Kidney (tissue), 22 donors: ENCODE measurements around the gene OR8H3. TPM values are rescaled to one million over a fixed set of nuclear protein-coding genes. Genes with fewer than 3 reads are reported as not detected.

Experiments
- DNase-seq, 5 donors: peaks; one replicate each; pipeline ENCODE4 v3.0.0-alpha.2; 2013 to 2020
- FAIRE-seq: peaks from 2 replicates; lab custom pipeline; 2012; peaks lifted over from hg19 to GRCh38; lab: Jason Lieb, UNC
- H3K27ac ChIP-seq, 2 donors: one replicate each; pipeline ENCODE4 v1.7.0; 2013; ENCODE audit warnings: low read depth in 2 of 2, low read length in 2 of 2, inconsistent platforms in 1 of 2
- H3K27me3 ChIP-seq: one replicate; pipeline ENCODE4 v1.7.1; 2013; ENCODE audit warnings: low read length, inconsistent platforms; ENCODE audit not compliant: control insufficient read depth, insufficient read depth
- H3K36me3 ChIP-seq, 3 donors: one replicate each; pipeline versions ENCODE4 v1.7.0 to v1.7.1; 2013; ENCODE audit warnings: low read length in 3 of 3, control low read depth in 1 of 3, inconsistent platforms in 1 of 3; ENCODE audit not compliant: insufficient read depth in 3 of 3, control insufficient read depth in 2 of 3
- H3K4me1 ChIP-seq, 3 donors: one replicate each; pipeline versions ENCODE4 v1.7.0 to v1.7.1; 2013; ENCODE audit warnings: low read length in 3 of 3, inconsistent platforms in 1 of 3, low read depth in 1 of 3; ENCODE audit not compliant: control insufficient read depth in 2 of 3, insufficient read depth in 2 of 3
- H3K4me3 ChIP-seq, 3 donors: one replicate each; pipeline versions ENCODE4 v1.7.0 to v1.8.1; 2013; ENCODE audit warnings: low read length in 3 of 3, control low read depth in 1 of 3, inconsistent platforms in 1 of 3
- H3K9ac ChIP-seq, 3 donors: one replicate each; pipeline versions ENCODE4 v1.7.0 to v1.7.1; 2013; ENCODE audit warnings: low read length in 3 of 3, control low read depth in 1 of 3, inconsistent platforms in 1 of 3
- H3K9me3 ChIP-seq, 3 donors: one replicate each; pipeline versions ENCODE4 v1.7.0 to v1.7.1; 2013; ENCODE audit warnings: low read length in 3 of 3, control low read depth in 1 of 3, inconsistent platforms in 1 of 3; ENCODE audit not compliant: control insufficient read depth in 2 of 3, insufficient read depth in 1 of 3
- intact Hi-C: fragments of 100-400 bp; cut with DNase I; formaldehyde crosslinking; loops from one replicate; pipeline ENCODE4 v1.11.1; 2022
- long read RNA-seq, 10 donors: library from polyadenylated mRNA in 1 of 10; unstranded in 1 of 10; transcript quantifications; one replicate each; pipeline ENCODE4 v2.0.0 and lab custom pipeline, GENCODE V29; 2021 to 2026
- polyA plus RNA-seq: library from polyadenylated mRNA; stranded (reverse); fragments of 350-450 nt; fragmentation: Illumina TruSeq; extraction: RNeasy Lipid Tissue Mini Kit (QIAGEN cat#74804); gene quantifications from one replicate; pipeline ENCODE4 v1.2.3, GENCODE V29; 2014; ENCODE audit warnings: low read depth, low replicate concordance; ENCODE audit not compliant: insufficient read depth
- total RNA-seq: library from RNA; stranded (reverse); fragmentation: NEBNext Ultra II Directional; extraction: Animal tissue kit (Norgen Biotek cat#: 25700); gene quantifications from one replicate; pipeline ENCODE4 v1.2.1, GENCODE V29; 2021
- TF ChIP-seq, protein P1 (sequence below): IDR thresholded peaks from 3 replicates; pipeline ENCODE4 v1.5.1; 2012; ENCODE audit warnings: mild to moderate bottlenecking, moderate library complexity, borderline replicate concordance; ENCODE audit not compliant: insufficient read depth; ENCODE audit errors: extremely low read depth
- donor health status: control.
- donor health status: control.
- donor health status: control.
- donor health status: control.
- donor health status: control.
- donor health status: DM: yes; HTN: yes; CAD: no.
- donor health status: Normal renal cell carcinoma (clear cell type).

Gene OR8H3, protein sequence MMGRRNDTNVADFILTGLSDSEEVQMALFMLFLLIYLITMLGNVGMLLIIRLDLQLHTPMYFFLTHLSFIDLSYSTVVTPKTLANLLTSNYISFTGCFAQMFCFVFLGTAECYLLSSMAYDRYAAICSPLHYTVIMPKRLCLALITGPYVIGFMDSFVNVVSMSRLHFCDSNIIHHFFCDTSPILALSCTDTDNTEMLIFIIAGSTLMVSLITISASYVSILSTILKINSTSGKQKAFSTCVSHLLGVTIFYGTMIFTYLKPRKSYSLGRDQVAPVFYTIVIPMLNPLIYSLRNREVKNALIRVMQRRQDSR
- total RNA-seq (not detected), polyA plus RNA-seq (not detected)
- long read RNA-seq, donor 1: 0 reads
- long read RNA-seq, donor 2: 0 reads
- long read RNA-seq, donor 3: 0 reads
- long read RNA-seq, donor 4: 0 reads
- long read RNA-seq, donor 5: 0 reads
- long read RNA-seq, donor 6: 0 reads
- long read RNA-seq, donor 7: 0 reads
- long read RNA-seq, donor 8: 0 reads
- long read RNA-seq, donor 9: 0 reads
- long read RNA-seq, donor 10: 0 reads

DNA sequence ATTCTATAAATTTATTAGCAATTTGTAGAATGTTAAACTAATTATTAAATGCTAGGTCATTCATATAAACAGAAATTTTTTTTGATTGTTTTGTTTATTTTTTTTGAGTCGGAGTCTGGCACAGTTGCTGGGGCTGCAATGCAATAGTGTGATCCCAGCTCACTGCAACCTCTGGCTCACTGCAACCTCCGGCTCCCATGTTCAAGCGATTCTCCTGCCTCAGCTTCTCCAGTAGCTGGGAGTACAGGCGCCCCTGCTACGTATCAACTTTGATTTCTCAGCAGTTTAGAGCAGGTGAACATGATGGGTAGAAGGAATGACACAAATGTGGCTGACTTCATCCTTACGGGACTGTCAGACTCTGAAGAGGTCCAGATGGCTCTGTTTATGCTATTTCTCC lies at the start of gene OR8H3:
Gene OR8H3 (plus strand): TSS at position 301 of the 400 bp plus-strand sequence. CDS start 0 bp downstream, at position 301.
- intact Hi-C loops: no loop called here
- Histone ChIP-seq H3K9me3 (no peaks in the 10 kb centered on the region), H3K9ac (no peak within 1 kb of the TSS), H3K4me1 (no peaks in the 10 kb centered on the region), H3K27me3 (no peaks in the 10 kb centered on the region), H3K36me3 (no peaks in the 10 kb centered on the region), H3K27ac (no peak within 1 kb of the TSS), H3K4me3 (no peak within 1 kb of the TSS)
- TF ChIP-seq, protein P1, sequence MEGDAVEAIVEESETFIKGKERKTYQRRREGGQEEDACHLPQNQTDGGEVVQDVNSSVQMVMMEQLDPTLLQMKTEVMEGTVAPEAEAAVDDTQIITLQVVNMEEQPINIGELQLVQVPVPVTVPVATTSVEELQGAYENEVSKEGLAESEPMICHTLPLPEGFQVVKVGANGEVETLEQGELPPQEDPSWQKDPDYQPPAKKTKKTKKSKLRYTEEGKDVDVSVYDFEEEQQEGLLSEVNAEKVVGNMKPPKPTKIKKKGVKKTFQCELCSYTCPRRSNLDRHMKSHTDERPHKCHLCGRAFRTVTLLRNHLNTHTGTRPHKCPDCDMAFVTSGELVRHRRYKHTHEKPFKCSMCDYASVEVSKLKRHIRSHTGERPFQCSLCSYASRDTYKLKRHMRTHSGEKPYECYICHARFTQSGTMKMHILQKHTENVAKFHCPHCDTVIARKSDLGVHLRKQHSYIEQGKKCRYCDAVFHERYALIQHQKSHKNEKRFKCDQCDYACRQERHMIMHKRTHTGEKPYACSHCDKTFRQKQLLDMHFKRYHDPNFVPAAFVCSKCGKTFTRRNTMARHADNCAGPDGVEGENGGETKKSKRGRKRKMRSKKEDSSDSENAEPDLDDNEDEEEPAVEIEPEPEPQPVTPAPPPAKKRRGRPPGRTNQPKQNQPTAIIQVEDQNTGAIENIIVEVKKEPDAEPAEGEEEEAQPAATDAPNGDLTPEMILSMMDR: no peak
- DNase-seq (no peak), FAIRE-seq (no peak)

DNA sequence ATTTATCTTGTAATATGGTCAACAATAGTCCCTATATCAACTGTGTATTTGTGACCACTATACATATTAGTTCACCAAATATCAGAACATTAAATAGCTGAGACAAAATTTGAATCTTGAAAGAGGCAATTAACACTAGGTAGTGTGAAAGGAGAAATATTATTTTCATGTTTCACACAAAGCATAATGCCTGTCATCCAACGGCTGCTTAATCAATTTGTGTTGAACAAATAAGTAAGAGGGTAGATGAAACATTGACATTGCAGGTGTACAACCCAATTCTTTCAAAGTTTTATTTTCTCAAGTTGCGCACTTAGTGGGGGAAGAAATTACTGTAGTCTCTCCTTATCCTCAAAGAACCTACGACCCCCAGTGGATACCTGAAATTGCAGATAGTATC lies 32.5 kb upstream of the OR8H3 start:
- H3K27me3 ChIP-seq: no peaks in the 10 kb centered on the region
- no peak overlapping the region for H3K27ac ChIP-seq
- TF ChIP-seq, protein P1: no peak
- H3K36me3 ChIP-seq: no peaks in the 10 kb centered on the region
- FAIRE-seq: no peak
- no peaks in the 10 kb centered on the region for H3K4me1 ChIP-seq
- H3K9ac ChIP-seq: no peak overlapping the region
- no peak for DNase-seq
- H3K4me3 ChIP-seq: no peak overlapping the region
- no peaks in the 10 kb centered on the region for H3K9me3 ChIP-seq
- intact Hi-C loops: no loop called here

DNA sequence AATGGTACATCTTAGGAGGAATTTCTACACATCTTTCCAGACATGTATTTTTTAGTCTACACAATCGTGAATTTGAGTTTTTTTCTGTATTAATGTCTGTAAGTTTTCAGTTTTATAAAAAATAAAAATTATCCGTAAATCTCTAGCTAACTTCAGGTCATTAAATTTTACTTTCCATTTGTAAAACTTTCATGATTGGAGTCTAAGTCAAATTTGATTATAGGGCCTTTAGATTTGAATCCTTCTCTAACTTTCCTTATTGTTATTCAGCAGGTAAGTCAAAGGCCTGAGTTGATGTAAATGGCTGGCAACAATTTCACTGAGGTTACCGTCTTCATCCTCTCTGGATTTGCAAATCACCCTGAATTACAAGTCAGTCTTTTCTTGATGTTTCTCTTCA lies 29.2 kb upstream of the OR8H3 start, which contains the start of gene OR8I2:
Gene OR8I2 (plus strand): TSS at position 301 of the 400 bp plus-strand sequence. CDS start 0 bp downstream, at position 301.
- FAIRE-seq: no peak
- Histone ChIP-seq H3K27ac (no peak within 1 kb of the TSS), H3K9ac (no peak within 1 kb of the TSS), H3K4me3 (no peak within 1 kb of the TSS), H3K27me3 (no peaks in the 10 kb centered on the region), H3K9me3 (no peaks in the 10 kb centered on the region), H3K36me3 (no peaks in the 10 kb centered on the region), H3K4me1 (no peaks in the 10 kb centered on the region)
- TF ChIP-seq, protein P1: no peak
- intact Hi-C loops: no loop called here
- no peak for DNase-seq
